Activated naive CD4-positive, alpha-beta T cell (primary cell): ENCODE data around the gene NKAIN2.

ENCODE experiments used
- DNase-seq, 4 experiments: peaks; one replicate each; lab custom pipeline; 2025; lab: John Stamatoyannopoulos, UW

NKAIN2 gene

GRCh38 chr6:123803504-123804013, at the start of gene NKAIN2:
Gene NKAIN2 (plus strand): TSS chr6:123803865.
- no peak for DNase-seq

GRCh38 chr6:123759472-123759871, 44.2 kb upstream of the NKAIN2 start:
- DNase-seq: no peak

GRCh38 chr6:123763904-123764303, 39.8 kb upstream of the NKAIN2 start:
- no peak for DNase-seq

GRCh38 chr6:123764722-123765121, 38.9 kb upstream of the NKAIN2 start:
- DNase-seq: no peak

GRCh38 chr6:123768921-123769320, 34.7 kb upstream of the NKAIN2 start:
- no peak for DNase-seq

- DNase-seq: no peak
Measured at GRCh38 chr6:123769431-123769830, 34.2 kb upstream of the NKAIN2 start.

- no peak for DNase-seq
Measured at GRCh38 chr6:123770247-123770949, 33.3 kb upstream of the NKAIN2 start.

- DNase-seq: no peak
Measured at GRCh38 chr6:123771126-123771525, 32.5 kb upstream of the NKAIN2 start.

GRCh38 chr6:123777563-123777962, 26.1 kb upstream of the NKAIN2 start:
- no peak for DNase-seq

GRCh38 chr6:123780021-123780420, 23.6 kb upstream of the NKAIN2 start:
- DNase-seq: no peak

- no peak for DNase-seq
Measured at GRCh38 chr6:123784330-123784729, 19.3 kb upstream of the NKAIN2 start.

GRCh38 chr6:123785039-123785438, 18.6 kb upstream of the NKAIN2 start:
- DNase-seq: no peak

GRCh38 chr6:123788319-123788718, 15.3 kb upstream of the NKAIN2 start:
- no peak for DNase-seq

GRCh38 chr6:123794190-123794589, 9.5 kb upstream of the NKAIN2 start:
- DNase-seq: no peak

- DNase-seq: no peak
Measured at GRCh38 chr6:123794799-123795198, 8.9 kb upstream of the NKAIN2 start.

GRCh38 chr6:123801067-123801466, 2.6 kb upstream of the NKAIN2 start:
- DNase-seq: no peak

GRCh38 chr6:123802351-123802696, 1.3 kb upstream of the NKAIN2 start:
- no peak for DNase-seq

GRCh38 chr6:123802697-123803503, 765 bp upstream of the NKAIN2 start:
- peak; percentile 8 to 15 (median 10) for DNase-seq

- DNase-seq: no peak
Measured at GRCh38 chr6:123804014-123804786, 535 bp downstream of the NKAIN2 start.

GRCh38 chr6:123804787-123805540, 1.3 kb downstream of the NKAIN2 start:
- DNase-seq: no peak

- DNase-seq: no peak
Measured at GRCh38 chr6:123805921-123806320, 2.3 kb downstream of the NKAIN2 start.

- DNase-seq: no peak
Measured at GRCh38 chr6:123806561-123806960, 2.9 kb downstream of the NKAIN2 start.
